ENCODE measurements around the gene KCNE4. TPM values are rescaled to one million over a fixed set of nuclear protein-coding genes. Genes with fewer than 3 reads are reported as not detected.

KCNE4 gene
- polyA plus RNA-seq, 1 of the 3 experiments (the other 2 are of a cell fraction): 0.20 TPM

DNA sequence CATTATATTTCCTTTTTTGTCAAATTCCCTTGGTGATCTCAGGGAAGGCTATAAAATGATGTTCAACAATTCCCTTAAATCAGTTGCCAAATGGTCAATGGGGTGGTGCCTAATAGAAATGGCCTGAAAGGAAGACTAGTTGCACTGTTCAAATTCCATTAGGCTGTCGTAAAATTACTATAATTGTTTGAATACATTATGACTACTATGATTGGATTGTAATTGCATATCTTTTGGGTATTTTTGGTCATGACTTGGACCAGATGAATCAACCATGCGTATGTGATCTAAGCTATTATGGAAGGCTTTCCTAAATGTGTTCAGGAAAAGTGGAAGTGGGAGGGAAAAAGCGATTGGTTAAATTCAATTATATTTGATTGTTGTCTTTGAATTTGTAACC lies 41.3 kb upstream of the KCNE4 start (continued):
- TF ChIP-seq RXRA (IDR thresholded peaks at IDR 0.05; ENCODE audit: borderline replicate concordance, low read depth): no peak
- no peak for TF ChIP-seq RAD21 (IDR thresholded peaks at IDR 0.05; ENCODE audit: low read length)
- TF ChIP-seq FOXJ3 (CRISPR knock-in tag; IDR thresholded peaks at IDR 0.05): no peak
- no peak for TF ChIP-seq REST (IDR thresholded peaks at IDR 0.05; ENCODE audit: low read depth, low read length)
- TF ChIP-seq GATA2 (CRISPR knock-in tag; IDR thresholded peaks at IDR 0.05): no peak
- TF ChIP-seq SIN3A (IDR thresholded peaks at IDR 0.05; ENCODE audit: borderline replicate concordance, low read depth, low read length): no peak
- TF ChIP-seq RCOR1 (IDR thresholded peaks at IDR 0.05; ENCODE audit: low read length): no peak
- peak; percentile 26; the same call in 1 of the 2 replicates for TF ChIP-seq TCF12 (IDR thresholded peaks at IDR 0.05)
- TF ChIP-seq RFX5 (IDR thresholded peaks at IDR 0.05; ENCODE audit: low read length): no peak
- no peak for TF ChIP-seq GABPA (IDR thresholded peaks at IDR 0.05; ENCODE audit: low read depth)
- TF ChIP-seq NRF1 (IDR thresholded peaks at IDR 0.05; ENCODE audit: low read depth, low read length): no peak
- TF ChIP-seq FOXM1 (IDR thresholded peaks at IDR 0.05; ENCODE audit: low read depth): no peak
- TF ChIP-seq FOSL2 (IDR thresholded peaks at IDR 0.05; ENCODE audit: borderline replicate concordance, low read depth): no peak
- no peak for TF ChIP-seq CTCF (IDR thresholded peaks at IDR 0.05)
- TF ChIP-seq, protein P1, sequence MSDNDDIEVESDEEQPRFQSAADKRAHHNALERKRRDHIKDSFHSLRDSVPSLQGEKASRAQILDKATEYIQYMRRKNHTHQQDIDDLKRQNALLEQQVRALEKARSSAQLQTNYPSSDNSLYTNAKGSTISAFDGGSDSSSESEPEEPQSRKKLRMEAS (IDR thresholded peaks at IDR 0.05; ENCODE audit: low read depth): no peak
- TF ChIP-seq USF1 (IDR thresholded peaks at IDR 0.05; ENCODE audit: borderline replicate concordance, low read depth): no peak
- no peak for TF ChIP-seq CHD2 (IDR thresholded peaks at IDR 0.05; ENCODE audit: low read length, partially characterized antibody)
- no peak for TF ChIP-seq YY1 (IDR thresholded peaks at IDR 0.05; ENCODE audit: low read depth)

All from SK-N-SH (cell line).